Nephron progenitor cell (in vitro differentiated cells): ENCODE data around the gene LRP1B.

Experiments
- DNase-seq: peaks from one replicate; pipeline ENCODE4 v3.0.0; 2021
- H3K27ac Mint-ChIP-seq: 2 replicates; pipeline ENCODE4 v1.8.0; 2021; ENCODE audit warnings: mild to moderate bottlenecking, moderate library complexity, mixed read lengths
- H3K27me3 Mint-ChIP-seq: 2 replicates; pipeline ENCODE4 v1.8.0; 2021; ENCODE audit warnings: mild to moderate bottlenecking, low read depth, mixed read lengths; ENCODE audit not compliant: poor library complexity
- H3K36me3 Mint-ChIP-seq: 2 replicates; pipeline ENCODE4 v1.8.0; 2021; ENCODE audit warnings: low read depth, mixed read lengths
- H3K4me1 Mint-ChIP-seq: 2 replicates; pipeline ENCODE4 v1.8.0; 2021; ENCODE audit warnings: mixed read lengths
- H3K4me3 Mint-ChIP-seq: 2 replicates; pipeline ENCODE4 v1.8.0; 2021; ENCODE audit warnings: mild to moderate bottlenecking, moderate library complexity, mixed read lengths
- H3K9me3 Mint-ChIP-seq: 2 replicates; pipeline ENCODE4 v1.8.0; 2021; ENCODE audit warnings: mild to moderate bottlenecking, moderate library complexity, mixed read lengths
- CTCF ChIP-seq: fragments of 200-600 bp; sonication (generic); IDR thresholded peaks from 2 replicates; pipeline ENCODE4 v1.5.0; 2021; ENCODE audit warnings: antibody characterized with exemption

Gene LRP1B

GRCh38 chr2:141767051-141767450 is 363.8 kb downstream of the LRP1B start:
- Mint-ChIP-seq H3K9me3 (no peaks in the 10 kb centered on the region), H3K27me3 (peaks cover 2% of the 10 kb centered on the region), H3K4me1 (no peaks in the 10 kb centered on the region), H3K36me3 (no peaks in the 10 kb centered on the region), H3K27ac (no peak overlapping the region), H3K4me3 (no peak overlapping the region)
- TF ChIP-seq CTCF, result no peak
- DNase-seq, result no peak

DNA sequence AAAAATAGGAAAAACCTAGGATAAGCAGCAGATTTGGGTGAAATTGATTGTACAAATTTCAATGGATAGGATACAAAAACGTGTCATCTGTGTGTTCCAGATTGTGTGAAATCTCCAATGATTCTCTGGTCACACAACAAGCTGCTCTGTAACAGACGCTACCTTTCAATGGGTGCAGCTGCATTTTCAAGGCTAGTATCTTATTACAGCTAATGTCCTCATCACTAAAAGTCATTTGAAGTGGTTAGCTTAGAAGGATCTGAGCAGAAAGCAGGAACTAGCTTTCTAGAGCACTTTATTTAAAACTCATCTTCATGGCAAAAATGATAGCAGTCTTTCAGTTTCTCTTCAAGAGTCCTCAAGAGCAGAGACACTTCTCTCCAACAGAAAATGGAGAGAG is 364.6 kb downstream of the LRP1B start:
- Mint-ChIP-seq H3K36me3 (no peaks in the 10 kb centered on the region), H3K4me1 (no peaks in the 10 kb centered on the region), H3K27me3 (no peaks in the 10 kb centered on the region), H3K27ac (no peak overlapping the region), H3K4me3 (no peak overlapping the region), H3K9me3 (no peaks in the 10 kb centered on the region)
- no peak for TF ChIP-seq CTCF
- DNase-seq, result no peak

- no peak for DNase-seq
Measured at GRCh38 chr2:141748616-141749015, 382.2 kb downstream of the LRP1B start.

GRCh38 chr2:141741652-141742051 is 389.2 kb downstream of the LRP1B start:
- H3K4me1 Mint-ChIP-seq, result no peaks in the 10 kb centered on the region
- DNase-seq, result no peak
- no peaks in the 10 kb centered on the region for H3K27me3 Mint-ChIP-seq
- TF ChIP-seq CTCF, result no peak
- H3K4me3 Mint-ChIP-seq, result no peak overlapping the region
- no peaks in the 10 kb centered on the region for H3K9me3 Mint-ChIP-seq
- H3K27ac Mint-ChIP-seq, result no peak overlapping the region
- H3K36me3 Mint-ChIP-seq, result no peaks in the 10 kb centered on the region

More at GRCh38 chr2:141748616-141749015, 382.2 kb downstream of the LRP1B start:
- Mint-ChIP-seq H3K27me3 (no peaks in the 10 kb centered on the region), H3K4me3 (no peak overlapping the region), H3K9me3 (no peaks in the 10 kb centered on the region), H3K4me1 (no peaks in the 10 kb centered on the region), H3K27ac (no peak overlapping the region), H3K36me3 (no peaks in the 10 kb centered on the region)
- no peak for TF ChIP-seq CTCF

GRCh38 chr2:141737492-141738255 is 393.1 kb downstream of the LRP1B start:
- no peak for DNase-seq
- H3K4me1 Mint-ChIP-seq, result no peaks in the 10 kb centered on the region
- H3K9me3 Mint-ChIP-seq, result no peaks in the 10 kb centered on the region

More at GRCh38 chr2:141737492-141738255, 393.1 kb downstream of the LRP1B start:
- Mint-ChIP-seq H3K27ac (no peak overlapping the region), H3K27me3 (no peaks in the 10 kb centered on the region), H3K4me3 (no peak overlapping the region), H3K36me3 (no peaks in the 10 kb centered on the region)
- TF ChIP-seq CTCF, result no peak
